Panc1 (cell line): ENCODE results near the gene CLSTN2. TPM values are rescaled to one million over a fixed set of nuclear protein-coding genes. Genes with fewer than 3 reads are reported as not detected.

Source experiments
- ATAC-seq: fragments of 200-7000 bp; cut with Tn5 transposase; 2 replicates; pipeline ENCODE4 v1.9.1; 2020; ENCODE audit warnings: mild to moderate bottlenecking, moderate library complexity
- BruUV-seq: library from RNA; stranded (reverse); fragments of 400-500 nt; replicated peaks from 2 replicates; lab custom pipeline; 2021; lab: Mats Ljungman, UMichigan
- CTCF ChIA-PET: fragments of 300-600 bp; sonication (Branson Sonifier 250); formaldehyde crosslinking; loops from one replicate; lab custom pipeline; 2022; ENCODE audit warnings: antibody characterized with exemption; lab: Charles Lee
- POLR2A ChIA-PET: fragments of 300-600 bp; sonication (Branson Sonifier 250); formaldehyde crosslinking; loops from one replicate; lab custom pipeline; 2022; ENCODE audit warnings: antibody characterized with exemption; lab: Charles Lee
- DNase-seq: peaks from one replicate; pipeline ENCODE4 v3.0.0-alpha.2; 2010; ENCODE audit warnings: low read depth, low spot score
- H3K27ac ChIP-seq: 2 replicates; pipeline ENCODE4 v1.5.1; 2011; ENCODE audit warnings: mild to moderate bottlenecking, low read length, inconsistent platforms
- H3K27me3 ChIP-seq: fragments of 200-500 bp; sonication (Bioruptor generic); 2 replicates; pipeline ENCODE4 v1.6.0; 2014; ENCODE audit warnings: low read length, inconsistent platforms; ENCODE audit not compliant: control insufficient read depth, insufficient read depth
- H3K36me3 ChIP-seq: fragments of 200-500 bp; sonication (Bioruptor generic); 2 replicates; pipeline ENCODE4 v1.5.1; 2014; ENCODE audit warnings: inconsistent platforms, mild to moderate bottlenecking, low read length, moderate library complexity; ENCODE audit not compliant: control insufficient read depth, insufficient read depth
- H3K4me1 ChIP-seq: 2 replicates; pipeline ENCODE4 v1.5.1; 2011; ENCODE audit warnings: inconsistent platforms, mild to moderate bottlenecking, low read length, moderate library complexity; ENCODE audit not compliant: control insufficient read depth, insufficient read depth
- H3K4me3 ChIP-seq, 2 experiments: 2 replicates each; pipeline ENCODE4 v1.5.1; 2011 to 2012; ENCODE audit warnings: low read depth in 2 of 2, low read length in 2 of 2, mild to moderate bottlenecking in 2 of 2, inconsistent platforms in 1 of 2, moderate library complexity in 1 of 2
- H3K9me3 ChIP-seq: fragments of 200-500 bp; sonication (Bioruptor generic); 2 replicates; pipeline ENCODE4 v1.5.1; 2014; ENCODE audit warnings: low read depth, mild to moderate bottlenecking, inconsistent platforms, low read length, moderate library complexity; ENCODE audit not compliant: control insufficient read depth, insufficient read depth
- POLR2AphosphoS5 ChIP-seq: IDR thresholded peaks from 2 replicates; pipeline ENCODE4 v1.6.1; 2012; ENCODE audit warnings: mild to moderate bottlenecking, low read depth, low read length, moderate library complexity
- SIN3A ChIP-seq: IDR thresholded peaks from 2 replicates; pipeline ENCODE4 v1.6.1; 2012; ENCODE audit warnings: low read depth, mild to moderate bottlenecking, low read length, moderate library complexity, borderline replicate concordance; ENCODE audit not compliant: insufficient read depth
- TCF7L2 ChIP-seq: IDR thresholded peaks from 2 replicates; pipeline ENCODE4 v1.6.1; 2011; ENCODE audit warnings: mild to moderate bottlenecking, low read depth, low read length, inconsistent platforms
- in situ Hi-C: cut with HindIII; loops from 2 replicates; pipeline ENCODE4 v1.10.0; 2016; ENCODE audit warnings: low sequenced_read_pairs, low pct_unique_long_range_greater_than_20kb
- intact Hi-C: fragments of 100-400 bp; cut with micrococcal nuclease; formaldehyde crosslinking; loops from one replicate; pipeline ENCODE4 v1.10.0; 2022; ENCODE audit not compliant: unreplicated experiment
- total RNA-seq: library from RNA; stranded (reverse); gene quantifications from one replicate; pipeline ENCODE4 v1.2.1, GENCODE V29; 2021; ENCODE audit not compliant: unreplicated experiment
- TF ChIP-seq, protein P1 (sequence below): fragments of 450-650 bp; IDR thresholded peaks from 2 replicates; pipeline ENCODE4 v1.5.1; 2017; ENCODE audit warnings: mild to moderate bottlenecking
- TF ChIP-seq, protein P2 (sequence below), 2 experiments: IDR thresholded peaks; 2 replicates each; pipeline ENCODE4 v1.6.1; 2011 to 2012; ENCODE audit warnings: low read depth in 2 of 2, control low read depth in 1 of 2, low read length in 1 of 2, mild to moderate bottlenecking in 1 of 2, moderate library complexity in 1 of 2; ENCODE audit not compliant: insufficient read depth in 1 of 2

Gene CLSTN2
- total RNA-seq, 1 experiment from 2014 or later: 0.03 TPM

DNA sequence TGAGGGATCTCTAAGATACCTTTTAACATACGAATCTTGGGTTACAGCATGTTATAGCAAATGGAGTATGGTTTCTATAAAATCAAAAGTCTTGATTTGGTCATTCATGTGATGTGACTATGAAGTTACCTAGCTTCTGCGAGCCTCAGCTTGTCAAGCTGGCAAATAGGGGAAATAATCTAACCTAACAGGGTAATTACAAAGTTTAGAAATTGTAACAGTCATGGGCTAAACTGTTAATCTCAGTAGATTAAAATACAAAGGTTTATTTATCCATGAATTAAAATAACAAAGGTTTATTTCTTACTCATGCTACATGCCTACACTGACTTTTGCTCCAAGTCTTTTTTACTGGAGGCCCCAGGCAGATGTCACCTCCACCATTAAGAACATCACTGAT, 359.1 kb downstream of the CLSTN2 start:
- BruUV-seq: no TSS peak
- no peaks in the 10 kb centered on the region for H3K36me3 ChIP-seq
- ChIA-PET CTCF (no interaction called here), POLR2A (no interaction called here)
- no peak overlapping the region for H3K27ac ChIP-seq
- H3K4me1 ChIP-seq: no peaks in the 10 kb centered on the region
- TF ChIP-seq, protein P1, sequence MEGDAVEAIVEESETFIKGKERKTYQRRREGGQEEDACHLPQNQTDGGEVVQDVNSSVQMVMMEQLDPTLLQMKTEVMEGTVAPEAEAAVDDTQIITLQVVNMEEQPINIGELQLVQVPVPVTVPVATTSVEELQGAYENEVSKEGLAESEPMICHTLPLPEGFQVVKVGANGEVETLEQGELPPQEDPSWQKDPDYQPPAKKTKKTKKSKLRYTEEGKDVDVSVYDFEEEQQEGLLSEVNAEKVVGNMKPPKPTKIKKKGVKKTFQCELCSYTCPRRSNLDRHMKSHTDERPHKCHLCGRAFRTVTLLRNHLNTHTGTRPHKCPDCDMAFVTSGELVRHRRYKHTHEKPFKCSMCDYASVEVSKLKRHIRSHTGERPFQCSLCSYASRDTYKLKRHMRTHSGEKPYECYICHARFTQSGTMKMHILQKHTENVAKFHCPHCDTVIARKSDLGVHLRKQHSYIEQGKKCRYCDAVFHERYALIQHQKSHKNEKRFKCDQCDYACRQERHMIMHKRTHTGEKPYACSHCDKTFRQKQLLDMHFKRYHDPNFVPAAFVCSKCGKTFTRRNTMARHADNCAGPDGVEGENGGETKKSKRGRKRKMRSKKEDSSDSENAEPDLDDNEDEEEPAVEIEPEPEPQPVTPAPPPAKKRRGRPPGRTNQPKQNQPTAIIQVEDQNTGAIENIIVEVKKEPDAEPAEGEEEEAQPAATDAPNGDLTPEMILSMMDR: no peak
- TF ChIP-seq, protein P2, sequence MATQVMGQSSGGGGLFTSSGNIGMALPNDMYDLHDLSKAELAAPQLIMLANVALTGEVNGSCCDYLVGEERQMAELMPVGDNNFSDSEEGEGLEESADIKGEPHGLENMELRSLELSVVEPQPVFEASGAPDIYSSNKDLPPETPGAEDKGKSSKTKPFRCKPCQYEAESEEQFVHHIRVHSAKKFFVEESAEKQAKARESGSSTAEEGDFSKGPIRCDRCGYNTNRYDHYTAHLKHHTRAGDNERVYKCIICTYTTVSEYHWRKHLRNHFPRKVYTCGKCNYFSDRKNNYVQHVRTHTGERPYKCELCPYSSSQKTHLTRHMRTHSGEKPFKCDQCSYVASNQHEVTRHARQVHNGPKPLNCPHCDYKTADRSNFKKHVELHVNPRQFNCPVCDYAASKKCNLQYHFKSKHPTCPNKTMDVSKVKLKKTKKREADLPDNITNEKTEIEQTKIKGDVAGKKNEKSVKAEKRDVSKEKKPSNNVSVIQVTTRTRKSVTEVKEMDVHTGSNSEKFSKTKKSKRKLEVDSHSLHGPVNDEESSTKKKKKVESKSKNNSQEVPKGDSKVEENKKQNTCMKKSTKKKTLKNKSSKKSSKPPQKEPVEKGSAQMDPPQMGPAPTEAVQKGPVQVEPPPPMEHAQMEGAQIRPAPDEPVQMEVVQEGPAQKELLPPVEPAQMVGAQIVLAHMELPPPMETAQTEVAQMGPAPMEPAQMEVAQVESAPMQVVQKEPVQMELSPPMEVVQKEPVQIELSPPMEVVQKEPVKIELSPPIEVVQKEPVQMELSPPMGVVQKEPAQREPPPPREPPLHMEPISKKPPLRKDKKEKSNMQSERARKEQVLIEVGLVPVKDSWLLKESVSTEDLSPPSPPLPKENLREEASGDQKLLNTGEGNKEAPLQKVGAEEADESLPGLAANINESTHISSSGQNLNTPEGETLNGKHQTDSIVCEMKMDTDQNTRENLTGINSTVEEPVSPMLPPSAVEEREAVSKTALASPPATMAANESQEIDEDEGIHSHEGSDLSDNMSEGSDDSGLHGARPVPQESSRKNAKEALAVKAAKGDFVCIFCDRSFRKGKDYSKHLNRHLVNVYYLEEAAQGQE (IDR thresholded peaks at IDR 0.05; ENCODE audit: insufficient read depth in 1 of 2, low read depth in 2 of 2, low read length in 1 of 2): no peak
- no peak for TF ChIP-seq TCF7L2
- TF ChIP-seq SIN3A: no peak
- TF ChIP-seq POLR2AphosphoS5: no peak
- ATAC-seq (no peak), DNase-seq (no peak)
- intact Hi-C loops: no loop called here
- H3K27me3 ChIP-seq: no peaks in the 10 kb centered on the region; the same call in 1 of the 2 replicates
- no peaks in the 10 kb centered on the region for H3K9me3 ChIP-seq
- in situ Hi-C loops: no loop called here
- no peak overlapping the region for H3K4me3 ChIP-seq

DNA sequence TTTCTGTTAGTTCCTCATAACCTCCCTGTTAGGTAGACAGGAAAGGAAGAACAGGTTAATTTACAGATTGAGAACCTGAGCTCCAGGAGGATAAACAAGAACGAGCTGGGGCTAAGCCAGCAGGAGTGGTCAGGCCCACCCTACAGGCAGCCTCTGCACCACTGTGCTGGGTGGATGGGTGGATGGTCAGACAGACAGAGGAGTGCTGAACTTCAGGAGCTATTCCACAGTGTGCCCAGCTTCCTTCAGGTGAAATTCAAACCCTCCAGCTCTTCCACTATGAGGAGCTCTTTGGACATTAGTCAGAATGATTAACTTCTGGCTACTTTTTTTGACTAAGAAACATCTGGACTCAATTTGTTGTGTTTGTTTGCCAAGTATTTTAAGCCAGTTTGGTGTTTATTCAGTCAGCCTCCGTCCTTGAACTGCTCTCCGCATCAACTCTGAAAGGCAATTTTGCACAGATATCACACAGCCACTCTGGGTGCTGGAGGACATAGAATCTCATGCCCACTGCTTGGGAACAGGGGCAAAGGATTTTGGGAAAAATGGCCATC, 361.9 kb downstream of the CLSTN2 start:
- CTCF ChIA-PET: no interaction called here
- intact Hi-C loops: no loop called here
- Histone ChIP-seq H3K4me1 (no peaks in the 10 kb centered on the region), H3K27ac (no peak overlapping the region), H3K27me3 (no peaks in the 10 kb centered on the region), H3K4me3 (no peak overlapping the region), H3K36me3 (no peaks in the 10 kb centered on the region), H3K9me3 (no peaks in the 10 kb centered on the region)
- in situ Hi-C loops: no loop called here
- no peak for DNase-seq
- no TSS peak for BruUV-seq
- POLR2A ChIA-PET: no interaction called here
- TF ChIP-seq, protein P1: no peak
- no peak for TF ChIP-seq POLR2AphosphoS5
- TF ChIP-seq TCF7L2: no peak
- no peak for TF ChIP-seq SIN3A
- TF ChIP-seq, protein P2 (IDR thresholded peaks at IDR 0.05; ENCODE audit: insufficient read depth in 1 of 2, low read depth in 2 of 2, low read length in 1 of 2): no peak
- no peak for ATAC-seq
